Embryonic facial prominence (tissue), 1 donor: Measurements from ENCODE around the gene NT5C2.
"Not testable (repeated sequence)": the region's sequence is repeated elsewhere in the genome, so short reads cannot be mapped to it uniquely, and the experiment has no call there.

Source experiments
- DNase-seq: peaks from one replicate; pipeline ENCODE4 v3.0.0-alpha.2; 2016; ENCODE audit errors: extremely low spot score

The NT5C2 gene

GRCh38 chr10:103193107-103193819 lies at the start of gene NT5C2:
NT5C2 (minus strand) TSS chr10:103193272; CDS start chr10:103174958, 18,314 bp downstream.
- DNase-seq, result peak; percentile 34

- no peak for DNase-seq
Measured at GRCh38 chr10:103241262-103242011, 48.4 kb upstream of the NT5C2 start.

DNA sequence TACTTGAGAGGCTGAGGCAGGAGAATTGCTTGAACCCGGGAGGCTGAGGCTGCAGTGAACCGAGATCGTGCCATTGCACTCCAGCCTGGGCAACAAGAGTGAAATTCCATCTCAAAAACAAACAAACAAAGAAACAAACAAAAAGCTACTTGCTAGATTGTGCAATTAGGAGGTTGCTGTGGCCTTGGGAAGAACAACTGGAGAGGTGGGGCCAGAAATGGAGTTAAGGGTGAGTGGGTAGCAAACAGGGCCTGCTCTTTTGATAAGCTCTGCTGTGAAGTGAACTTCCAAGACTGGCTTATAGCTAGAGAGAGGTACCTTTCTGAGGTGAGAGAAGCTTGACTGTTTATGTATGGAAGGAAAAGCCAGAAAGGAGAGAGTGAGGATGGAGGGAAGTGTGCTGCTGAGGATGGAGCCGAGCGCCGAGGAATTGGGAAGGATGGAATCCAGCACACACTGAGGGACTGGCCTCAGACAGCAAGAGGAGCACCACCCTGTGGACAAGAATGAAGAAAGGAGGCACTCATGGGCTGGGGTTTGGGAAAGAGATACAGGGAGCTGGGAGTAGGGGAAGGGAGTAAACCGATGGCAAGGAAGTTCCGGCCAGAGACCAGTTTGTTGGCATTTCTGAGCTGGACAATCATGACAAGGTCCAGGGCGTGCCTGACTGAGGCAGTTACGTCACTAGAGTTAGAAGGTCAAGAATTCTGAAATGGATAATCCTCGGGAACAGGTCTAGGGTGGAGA lies 45.6 kb upstream of the NT5C2 start:
- DNase-seq, result no peak

DNA sequence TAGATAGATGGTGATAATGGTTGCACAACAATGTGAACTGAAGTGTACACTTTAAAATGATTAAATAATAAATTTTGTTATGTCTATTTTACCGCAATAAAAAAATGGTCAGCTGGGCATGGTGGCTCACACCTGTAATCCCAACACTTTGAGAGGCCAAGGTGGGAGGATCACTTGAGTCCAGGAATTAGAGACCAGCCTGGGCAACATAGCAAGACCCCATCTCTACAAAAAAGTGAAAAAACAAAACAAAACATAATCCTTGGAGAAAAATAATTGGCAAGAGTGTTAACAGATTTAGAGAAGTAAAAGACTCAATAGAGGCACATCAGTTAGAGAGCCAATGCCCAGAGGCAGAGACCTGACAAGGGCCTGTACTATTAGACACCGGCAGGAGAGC lies 42.7 kb upstream of the NT5C2 start:
- DNase-seq, result no peak

GRCh38 chr10:103232772-103233488 lies 39.9 kb upstream of the NT5C2 start:
- no peak for DNase-seq

- no peak for DNase-seq
Measured at GRCh38 chr10:103232131-103232673, 39.1 kb upstream of the NT5C2 start.

GRCh38 chr10:103231047-103231551 lies 38.0 kb upstream of the NT5C2 start:
- no peak for DNase-seq

DNA sequence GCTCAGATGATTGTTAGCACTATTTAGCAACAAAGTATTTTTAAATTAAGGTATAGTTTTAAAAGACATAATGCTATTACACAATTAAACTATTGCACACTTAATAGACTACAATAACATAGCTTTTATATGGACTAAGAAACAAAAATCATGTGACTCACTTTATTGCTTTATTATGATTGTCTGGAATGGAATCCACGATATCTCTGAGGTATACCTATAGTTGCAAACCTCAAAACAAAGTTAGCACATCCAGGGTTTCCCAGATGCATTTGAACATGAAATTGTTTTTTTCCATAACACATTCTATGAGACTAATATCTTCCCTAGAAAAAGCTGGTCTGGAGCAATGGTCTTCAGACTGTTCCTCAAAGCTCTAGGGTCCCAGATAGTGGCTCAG lies 34.3 kb upstream of the NT5C2 start:
- DNase-seq, result no peak

GRCh38 chr10:103225939-103226338 lies 32.9 kb upstream of the NT5C2 start:
- DNase-seq, result no peak

DNA sequence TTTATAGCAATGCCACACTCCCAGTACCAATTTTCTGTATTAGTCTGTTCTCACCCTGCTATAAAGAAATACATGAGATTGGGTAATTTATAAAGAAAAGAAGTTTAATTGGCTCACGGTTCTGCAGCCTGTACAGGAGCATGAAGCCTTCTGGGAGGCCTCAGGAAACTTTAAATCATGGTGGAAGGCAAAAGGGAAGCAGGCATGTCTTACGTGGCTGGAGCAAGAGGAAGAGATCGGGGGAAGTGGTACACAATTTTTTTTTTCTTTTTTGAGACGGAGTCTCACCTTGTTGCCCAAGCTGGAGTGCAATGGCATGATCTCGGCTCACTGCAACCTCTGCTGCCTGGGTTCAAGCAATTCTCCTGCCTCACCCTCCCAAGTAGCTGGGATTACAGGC lies 31.6 kb upstream of the NT5C2 start:
- DNase-seq, result not testable (repeated sequence)

DNA sequence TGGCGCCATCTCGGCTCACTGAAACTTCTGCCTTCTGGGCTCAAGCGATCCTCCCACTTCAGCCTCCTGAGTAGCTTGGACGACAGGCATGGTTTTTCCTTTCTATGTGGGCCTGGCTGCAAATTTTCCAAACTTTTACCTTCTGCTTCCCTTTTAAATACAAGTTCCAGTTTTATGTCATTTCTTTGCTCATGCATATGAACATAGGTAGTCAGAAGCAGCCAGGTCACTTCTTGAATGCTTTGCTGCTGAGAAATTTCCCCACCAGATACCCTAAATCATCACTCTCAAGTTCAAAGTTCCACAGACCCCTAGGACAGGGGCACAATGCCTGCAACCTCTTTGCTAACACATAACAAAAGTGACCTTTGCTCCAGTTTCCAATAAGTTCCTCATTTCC lies 31.1 kb upstream of the NT5C2 start:
- no peak for DNase-seq

DNA sequence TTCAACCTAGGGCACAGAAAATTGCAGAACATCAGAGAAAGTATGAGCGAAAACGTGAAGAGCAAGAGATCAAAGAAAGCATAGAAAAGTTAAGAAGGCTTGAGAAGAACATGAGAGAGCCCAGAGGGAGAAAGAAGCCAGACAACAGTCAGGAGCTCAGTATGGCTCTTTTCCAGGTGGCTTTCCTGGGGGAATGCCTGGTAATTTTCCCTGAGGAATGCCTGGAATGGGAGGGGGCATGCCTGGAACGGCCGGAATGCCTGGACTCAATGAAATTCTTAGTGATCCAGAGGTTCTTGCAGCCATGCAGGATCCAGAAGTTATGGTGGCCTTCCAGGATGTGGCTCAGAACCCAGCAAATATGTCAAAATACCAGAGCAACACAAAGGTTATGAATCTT lies 23.3 kb upstream of the NT5C2 start:
- not testable (repeated sequence) for DNase-seq

DNA sequence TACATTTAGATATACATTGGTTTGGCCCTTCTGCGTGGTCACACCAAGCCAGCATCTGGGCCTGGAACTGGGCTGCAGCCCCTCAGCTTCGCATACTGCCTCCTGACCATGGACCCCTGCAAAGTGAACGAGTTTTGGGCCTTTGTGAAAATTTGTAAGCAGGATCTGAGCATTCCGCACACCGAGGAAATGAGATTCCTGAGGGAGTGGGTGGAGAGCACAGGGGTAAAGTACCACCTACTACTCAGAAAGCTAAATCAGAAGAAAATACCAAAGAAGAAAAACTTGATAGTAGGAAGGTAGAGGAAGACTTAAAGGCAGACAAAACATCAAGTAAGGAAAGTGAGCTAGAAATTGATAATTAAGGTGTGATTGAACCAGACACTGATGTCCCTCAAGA lies 22.5 kb upstream of the NT5C2 start:
- no peak for DNase-seq

GRCh38 chr10:103210262-103210661 lies 17.2 kb upstream of the NT5C2 start:
- not testable (repeated sequence) for DNase-seq

GRCh38 chr10:103207643-103208042 lies 14.6 kb upstream of the NT5C2 start:
- not testable (repeated sequence) for DNase-seq

- DNase-seq, result no peak
Measured at GRCh38 chr10:103207141-103207540, 14.1 kb upstream of the NT5C2 start.

DNA sequence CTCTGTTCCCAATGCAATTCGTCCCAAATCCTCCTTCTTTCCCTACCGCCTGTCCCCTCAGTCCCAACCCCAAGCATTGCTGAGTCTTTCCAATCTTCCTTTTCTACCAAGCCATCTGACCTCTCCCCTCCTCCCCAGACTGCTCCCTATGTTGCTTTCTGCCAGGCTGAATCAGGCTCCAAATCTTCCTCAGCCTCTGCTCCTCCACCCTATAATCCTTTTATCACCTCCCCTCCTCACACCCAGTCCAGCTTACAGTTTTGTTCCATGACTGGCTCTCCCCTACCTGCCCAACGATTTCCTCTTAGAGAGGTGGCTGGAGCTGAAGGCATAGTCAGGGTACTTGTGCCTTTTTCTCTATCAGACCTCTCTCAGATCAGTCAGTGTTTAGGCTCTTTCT lies 13.6 kb upstream of the NT5C2 start:
- not testable (repeated sequence) for DNase-seq

GRCh38 chr10:103205401-103205800 lies 12.3 kb upstream of the NT5C2 start:
- not testable (repeated sequence) for DNase-seq

DNA sequence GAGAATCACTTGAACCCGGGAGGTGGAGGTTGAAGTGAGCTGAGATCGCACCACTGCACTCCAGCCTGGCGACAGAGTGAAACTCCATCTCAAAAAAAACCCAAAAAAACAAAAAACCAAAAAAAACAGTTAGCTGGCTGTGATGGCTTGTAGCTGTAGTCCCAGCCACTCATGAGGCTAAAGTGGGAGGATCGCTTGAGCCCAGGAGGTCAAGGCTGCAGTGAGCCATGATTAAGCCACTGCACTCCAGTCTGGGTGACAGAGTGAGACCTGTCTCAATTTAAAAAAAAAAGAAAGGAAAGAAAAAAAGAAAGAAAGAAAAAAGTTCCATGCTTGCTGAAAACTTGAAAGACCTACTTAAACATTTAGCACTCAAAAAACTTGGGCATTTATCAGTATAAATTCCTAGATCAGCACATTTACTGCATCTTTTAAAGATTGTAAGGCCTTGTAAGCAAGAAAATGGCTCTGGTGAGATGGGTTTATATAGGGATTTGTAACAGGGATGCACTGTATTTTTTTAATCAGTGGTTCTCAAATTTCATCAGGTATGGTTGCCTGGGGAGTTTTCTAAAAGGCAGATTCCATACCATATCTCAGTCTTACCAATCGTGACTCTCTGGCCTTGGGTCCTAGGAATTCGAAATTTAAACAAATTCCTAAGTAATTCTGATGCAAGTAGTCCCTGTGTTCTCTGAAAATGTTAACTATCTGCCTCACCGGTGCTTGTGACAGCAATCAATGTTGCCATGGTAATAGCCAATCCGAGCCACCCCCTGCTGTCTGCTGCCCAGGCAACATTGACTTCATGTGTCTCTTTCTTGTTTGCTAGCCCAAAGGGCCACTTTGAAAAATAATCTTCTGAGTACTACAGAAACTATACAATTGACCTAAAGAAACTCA lies 11.5 kb upstream of the NT5C2 start:
- no peak for DNase-seq

GRCh38 chr10:103203466-103203865 lies 10.4 kb upstream of the NT5C2 start:
- DNase-seq, result no peak
